GM12878 (cell line): ENCODE measurements around the gene MXD1.

Experiments used
- POLR2AphosphoS5 ChIP-seq: IDR thresholded peaks from 2 replicates; pipeline ENCODE4 v1.6.1; 2011; ENCODE audit warnings: mild to moderate bottlenecking, low read length, inconsistent platforms
- TF ChIP-seq, protein P1 (sequence below), 3 experiments: IDR thresholded peaks in 2 of 3; conservative IDR thresholded peaks in 1 of 3; 2 replicates each; pipeline ENCODE4 v1.5.1; 2011; ENCODE audit warnings: low read depth in 3 of 3, low read length in 3 of 3, mild to moderate bottlenecking in 3 of 3, control low read depth in 2 of 3, moderate library complexity in 2 of 3, inconsistent platforms in 1 of 3, mixed read lengths in 1 of 3; ENCODE audit not compliant: control insufficient read depth in 2 of 3, insufficient read depth in 1 of 3; ENCODE audit errors: extremely low read depth in 1 of 3

DNA sequence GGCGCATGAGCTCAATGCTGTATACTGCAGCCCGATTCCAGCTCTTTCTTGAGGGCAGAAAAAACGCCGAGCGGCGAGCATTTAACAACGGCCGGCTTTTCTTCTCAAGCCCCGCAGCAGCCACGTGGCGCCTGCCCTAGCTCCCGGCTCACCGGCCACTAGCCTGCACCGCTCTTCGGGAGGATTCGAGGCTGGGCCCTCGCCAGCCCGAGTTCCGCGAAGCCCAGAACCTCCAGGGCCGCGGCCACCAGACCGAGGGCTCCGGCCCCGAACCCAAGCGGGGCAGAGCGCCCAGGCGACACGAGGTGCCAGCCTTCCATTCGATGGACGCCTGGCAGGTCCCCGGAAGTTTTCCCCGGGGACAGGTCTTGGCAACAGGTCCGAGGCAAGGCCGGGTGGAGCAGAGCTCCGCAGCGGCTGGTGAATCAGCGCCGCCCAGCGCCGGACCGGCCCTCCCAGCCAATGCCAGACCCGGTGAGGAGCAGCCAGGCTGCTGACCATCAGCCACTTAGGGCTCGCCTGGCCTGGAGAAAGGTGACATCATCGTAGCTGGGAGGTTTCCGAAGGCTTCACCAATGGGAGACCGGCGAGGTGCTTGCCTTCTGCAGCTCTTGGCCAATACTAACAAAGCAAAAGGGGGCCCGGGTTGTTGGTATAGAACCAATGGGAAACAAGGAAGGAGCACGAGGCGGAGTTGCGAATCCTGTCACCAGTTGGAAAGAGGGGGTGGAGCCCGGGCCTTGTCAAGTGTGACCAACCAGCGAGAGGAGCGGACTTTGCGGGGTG is 552 bp upstream of the MXD1 start:
- TF ChIP-seq POLR2AphosphoS5: peak; percentile 80; the same call in 1 of the 2 replicates
- TF ChIP-seq, protein P1, sequence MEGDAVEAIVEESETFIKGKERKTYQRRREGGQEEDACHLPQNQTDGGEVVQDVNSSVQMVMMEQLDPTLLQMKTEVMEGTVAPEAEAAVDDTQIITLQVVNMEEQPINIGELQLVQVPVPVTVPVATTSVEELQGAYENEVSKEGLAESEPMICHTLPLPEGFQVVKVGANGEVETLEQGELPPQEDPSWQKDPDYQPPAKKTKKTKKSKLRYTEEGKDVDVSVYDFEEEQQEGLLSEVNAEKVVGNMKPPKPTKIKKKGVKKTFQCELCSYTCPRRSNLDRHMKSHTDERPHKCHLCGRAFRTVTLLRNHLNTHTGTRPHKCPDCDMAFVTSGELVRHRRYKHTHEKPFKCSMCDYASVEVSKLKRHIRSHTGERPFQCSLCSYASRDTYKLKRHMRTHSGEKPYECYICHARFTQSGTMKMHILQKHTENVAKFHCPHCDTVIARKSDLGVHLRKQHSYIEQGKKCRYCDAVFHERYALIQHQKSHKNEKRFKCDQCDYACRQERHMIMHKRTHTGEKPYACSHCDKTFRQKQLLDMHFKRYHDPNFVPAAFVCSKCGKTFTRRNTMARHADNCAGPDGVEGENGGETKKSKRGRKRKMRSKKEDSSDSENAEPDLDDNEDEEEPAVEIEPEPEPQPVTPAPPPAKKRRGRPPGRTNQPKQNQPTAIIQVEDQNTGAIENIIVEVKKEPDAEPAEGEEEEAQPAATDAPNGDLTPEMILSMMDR (IDR thresholded peaks at IDR 0.05 in 2 of 3, conservative IDR thresholded peaks at IDR 0.05 in 1 of 3; ENCODE audit: control insufficient read depth in 2 of 3, extremely low read depth in 1 of 3, insufficient read depth in 1 of 3, low read depth in 3 of 3, low read length in 3 of 3): peak in 1 of 3 experiments; percentile 48; a peak in 2 of 6 replicates
